Astrocyte (in vitro differentiated cells and primary cell): ENCODE data around the gene GSK3B. TPM values are rescaled to one million over a fixed set of nuclear protein-coding genes. Genes with fewer than 3 reads are reported as not detected.

Source experiments
- DNase-seq: peaks from one replicate; pipeline ENCODE4 v3.0.0-alpha.2; 2010; ENCODE audit warnings: low read depth
- FAIRE-seq: peaks from 2 replicates; lab custom pipeline; 2011; peaks lifted over from hg19 to GRCh38; lab: Jason Lieb, UNC
- H2AFZ ChIP-seq: 2 replicates; pipeline ENCODE4 v1.6.0; 2012; ENCODE audit warnings: low read depth, low read length, inconsistent platforms
- H3K27ac ChIP-seq: 2 replicates; pipeline ENCODE4 v1.5.1; 2011; ENCODE audit warnings: low read depth, low read length, inconsistent platforms
- H3K27me3 ChIP-seq: 2 replicates; pipeline ENCODE4 v1.6.0; 2011; ENCODE audit warnings: low read length, inconsistent platforms; ENCODE audit not compliant: insufficient read depth
- H3K36me3 ChIP-seq: 2 replicates; pipeline ENCODE4 v1.5.1; 2011; ENCODE audit warnings: low read length, inconsistent platforms; ENCODE audit not compliant: insufficient read depth
- H3K4me1 ChIP-seq: 2 replicates; pipeline ENCODE4 v1.5.1; 2011; ENCODE audit warnings: low read length, inconsistent platforms; ENCODE audit not compliant: insufficient read depth
- H3K4me2 ChIP-seq: 2 replicates; pipeline ENCODE4 v1.6.0; 2012; ENCODE audit warnings: low read length, inconsistent platforms
- H3K4me3 ChIP-seq: 2 replicates; pipeline ENCODE4 v1.5.1; 2011; ENCODE audit warnings: low read depth, mild to moderate bottlenecking, low read length, inconsistent platforms; ENCODE audit not compliant: insufficient read depth
- H3K79me2 ChIP-seq: 2 replicates; pipeline ENCODE4 v1.6.0; 2012; ENCODE audit warnings: mild to moderate bottlenecking, low read length, inconsistent platforms; ENCODE audit not compliant: insufficient read depth
- H3K9ac ChIP-seq: 2 replicates; pipeline ENCODE4 v1.6.0; 2012; ENCODE audit warnings: mild to moderate bottlenecking, low read length, inconsistent platforms
- H3K9me3 ChIP-seq: 2 replicates; pipeline ENCODE4 v1.5.1; 2012; ENCODE audit warnings: low read depth, mild to moderate bottlenecking, low read length, inconsistent platforms; ENCODE audit not compliant: insufficient read depth
- H4K20me1 ChIP-seq: 2 replicates; pipeline ENCODE4 v1.6.0; 2012; ENCODE audit warnings: low read length, inconsistent platforms; ENCODE audit not compliant: insufficient read depth
- H3K27ac Mint-ChIP-seq: one replicate; pipeline ENCODE4 v1.8.0; 2021; ENCODE audit warnings: mild to moderate bottlenecking, mixed read lengths; ENCODE audit not compliant: unreplicated experiment
- H3K27me3 Mint-ChIP-seq: one replicate; pipeline ENCODE4 v1.8.0; 2021; ENCODE audit warnings: low read depth, mixed read lengths; ENCODE audit not compliant: unreplicated experiment
- H3K36me3 Mint-ChIP-seq: one replicate; pipeline ENCODE4 v1.8.0; 2021; ENCODE audit warnings: low read depth, mixed read lengths; ENCODE audit not compliant: unreplicated experiment
- H3K4me1 Mint-ChIP-seq: one replicate; pipeline ENCODE4 v1.8.0; 2021; ENCODE audit warnings: low read depth, mixed read lengths; ENCODE audit not compliant: unreplicated experiment
- H3K4me3 Mint-ChIP-seq: one replicate; pipeline ENCODE4 v1.8.0; 2021; ENCODE audit warnings: mild to moderate bottlenecking, moderate library complexity, mixed read lengths; ENCODE audit not compliant: unreplicated experiment
- H3K9me3 Mint-ChIP-seq: one replicate; pipeline ENCODE4 v1.8.0; 2021; ENCODE audit warnings: mild to moderate bottlenecking, mixed read lengths; ENCODE audit not compliant: unreplicated experiment
- EZH2 ChIP-seq: IDR thresholded peaks from 2 replicates; pipeline ENCODE4 v1.6.1; 2012; ENCODE audit warnings: mild to moderate bottlenecking, low read length, inconsistent platforms; ENCODE audit not compliant: insufficient read depth
- total RNA-seq: library from RNA; stranded (reverse); gene quantifications from 2 replicates; pipeline ENCODE4 v1.2.1, GENCODE V29; 2021
- TF ChIP-seq, protein P1 (sequence below): IDR thresholded peaks from 2 replicates; pipeline ENCODE4 v1.5.1; 2011; ENCODE audit warnings: low read depth, mild to moderate bottlenecking, inconsistent platforms, low read length, moderate library complexity; ENCODE audit not compliant: insufficient read depth

Gene GSK3B
- total RNA-seq, 1 donor from 2014 or later, result 80.6 TPM

DNA sequence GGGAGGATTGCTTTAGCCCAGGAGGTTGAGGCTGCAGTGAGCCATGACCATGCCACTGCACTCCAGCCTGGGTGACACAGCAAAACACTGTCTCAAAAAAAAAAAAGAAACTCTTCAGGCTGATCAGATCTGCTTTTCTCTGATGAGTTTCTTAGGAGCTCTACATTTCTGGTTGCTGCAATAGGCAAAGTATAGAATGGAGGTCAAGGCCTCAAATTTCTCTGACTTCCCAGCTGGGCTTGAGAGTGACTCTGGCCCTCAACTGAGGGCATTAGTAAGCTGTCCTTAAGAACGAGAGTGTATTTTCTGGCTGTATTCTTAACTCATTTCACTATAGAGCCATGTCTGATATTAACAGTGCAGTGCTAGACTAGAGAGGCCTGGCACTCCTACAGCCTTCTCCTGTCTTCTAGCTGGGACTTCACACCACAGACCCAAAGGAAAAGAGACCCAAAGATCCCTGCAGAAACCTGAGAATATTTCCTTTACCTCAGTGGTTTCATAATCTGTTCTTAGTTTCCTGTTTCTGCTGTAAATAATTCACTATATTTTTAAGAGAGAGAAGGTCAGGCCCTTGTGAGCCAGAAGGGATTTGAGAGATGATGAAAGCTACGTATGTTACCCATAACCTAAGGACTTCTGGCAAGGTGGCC is 314.4 kb downstream of the GSK3B start:
- Histone ChIP-seq H3K36me3 (no peaks in the 10 kb centered on the region), H2AFZ (no peak overlapping the region), H4K20me1 (no peaks in the 10 kb centered on the region), H3K79me2 (no peaks in the 10 kb centered on the region), H3K4me3 (no peak overlapping the region), H3K9ac (no peak overlapping the region), H3K9me3 (no peaks in the 10 kb centered on the region), H3K4me2 (no peak overlapping the region), H3K27ac (no peak overlapping the region), H3K4me1 (no peaks in the 10 kb centered on the region), H3K27me3 (no peaks in the 10 kb centered on the region)
- Mint-ChIP-seq H3K36me3 (no peaks in the 10 kb centered on the region), H3K9me3 (peaks cover 3% of the 10 kb centered on the region), H3K27me3 (peaks cover 8% of the 10 kb centered on the region), H3K27ac (no peak overlapping the region), H3K4me3 (no peak overlapping the region), H3K4me1 (no peaks in the 10 kb centered on the region)
- TF ChIP-seq, protein P1, sequence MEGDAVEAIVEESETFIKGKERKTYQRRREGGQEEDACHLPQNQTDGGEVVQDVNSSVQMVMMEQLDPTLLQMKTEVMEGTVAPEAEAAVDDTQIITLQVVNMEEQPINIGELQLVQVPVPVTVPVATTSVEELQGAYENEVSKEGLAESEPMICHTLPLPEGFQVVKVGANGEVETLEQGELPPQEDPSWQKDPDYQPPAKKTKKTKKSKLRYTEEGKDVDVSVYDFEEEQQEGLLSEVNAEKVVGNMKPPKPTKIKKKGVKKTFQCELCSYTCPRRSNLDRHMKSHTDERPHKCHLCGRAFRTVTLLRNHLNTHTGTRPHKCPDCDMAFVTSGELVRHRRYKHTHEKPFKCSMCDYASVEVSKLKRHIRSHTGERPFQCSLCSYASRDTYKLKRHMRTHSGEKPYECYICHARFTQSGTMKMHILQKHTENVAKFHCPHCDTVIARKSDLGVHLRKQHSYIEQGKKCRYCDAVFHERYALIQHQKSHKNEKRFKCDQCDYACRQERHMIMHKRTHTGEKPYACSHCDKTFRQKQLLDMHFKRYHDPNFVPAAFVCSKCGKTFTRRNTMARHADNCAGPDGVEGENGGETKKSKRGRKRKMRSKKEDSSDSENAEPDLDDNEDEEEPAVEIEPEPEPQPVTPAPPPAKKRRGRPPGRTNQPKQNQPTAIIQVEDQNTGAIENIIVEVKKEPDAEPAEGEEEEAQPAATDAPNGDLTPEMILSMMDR, result no peak
- TF ChIP-seq EZH2, result no peak
- FAIRE-seq, result no peak
- no peak for DNase-seq

DNA sequence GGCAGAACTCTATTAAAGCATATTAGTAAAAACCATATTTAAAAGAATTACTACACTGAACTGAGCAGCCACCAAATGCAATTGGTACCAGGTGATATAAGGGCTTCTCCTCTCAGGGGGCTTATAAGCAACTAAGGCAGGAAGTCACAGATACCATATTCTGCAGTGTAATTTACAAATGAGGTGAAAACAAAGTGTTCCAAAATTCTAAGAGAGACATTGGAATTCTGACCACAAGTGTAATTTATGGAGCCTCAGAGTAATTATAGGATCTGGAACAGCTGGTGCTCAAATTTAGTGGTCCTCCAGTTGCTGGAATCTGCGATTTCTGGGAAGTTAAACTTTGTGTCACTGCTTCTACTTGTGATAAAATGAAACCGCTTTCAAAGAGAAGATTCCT is 315.4 kb downstream of the GSK3B start:
- no peak overlapping the region for H3K9ac ChIP-seq
- Mint-ChIP-seq H3K36me3 (no peaks in the 10 kb centered on the region), H3K27ac (no peak overlapping the region), H3K27me3 (peaks cover 8% of the 10 kb centered on the region), H3K9me3 (peaks cover 3% of the 10 kb centered on the region), H3K4me3 (no peak overlapping the region), H3K4me1 (no peaks in the 10 kb centered on the region)
- DNase-seq, result no peak
- H3K27ac ChIP-seq, result no peak overlapping the region
- no peaks in the 10 kb centered on the region for H3K9me3 ChIP-seq
- no peaks in the 10 kb centered on the region for H3K79me2 ChIP-seq
- H3K4me3 ChIP-seq, result no peak overlapping the region
- TF ChIP-seq EZH2, result no peak
- TF ChIP-seq, protein P1, result no peak
- H3K27me3 ChIP-seq, result no peaks in the 10 kb centered on the region
- H3K4me2 ChIP-seq, result no peak overlapping the region
- H3K36me3 ChIP-seq, result no peaks in the 10 kb centered on the region
- H2AFZ ChIP-seq, result no peak overlapping the region
- H4K20me1 ChIP-seq, result no peaks in the 10 kb centered on the region
- FAIRE-seq, result no peak
- no peaks in the 10 kb centered on the region for H3K4me1 ChIP-seq

DNA sequence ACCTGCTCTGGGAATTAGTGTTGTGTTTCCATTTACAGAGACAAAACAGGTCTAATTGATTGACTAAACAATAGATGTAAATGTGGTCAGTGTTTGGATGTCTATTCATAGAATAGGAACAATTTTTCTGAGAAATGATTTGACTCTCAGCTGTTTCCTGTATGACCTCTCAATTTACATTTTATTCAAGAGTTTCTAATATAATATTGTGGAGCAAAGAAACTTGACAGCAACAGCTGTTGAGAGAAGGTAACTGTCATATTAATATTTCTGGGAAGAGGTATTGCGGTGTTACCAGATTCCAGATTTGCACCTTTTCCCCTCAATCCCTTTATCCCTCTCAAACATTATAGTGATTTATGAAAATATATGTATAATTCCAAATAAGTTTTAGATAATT is 316.1 kb downstream of the GSK3B start:
- Mint-ChIP-seq H3K4me1 (no peaks in the 10 kb centered on the region), H3K4me3 (no peak overlapping the region), H3K27me3 (peaks cover 8% of the 10 kb centered on the region), H3K36me3 (no peaks in the 10 kb centered on the region), H3K9me3 (peaks cover 3% of the 10 kb centered on the region), H3K27ac (no peak overlapping the region)
- TF ChIP-seq EZH2, result no peak
- TF ChIP-seq, protein P1, result no peak
- Histone ChIP-seq H2AFZ (no peak overlapping the region), H3K9ac (no peak overlapping the region), H3K27ac (no peak overlapping the region), H3K4me3 (no peak overlapping the region), H3K79me2 (no peaks in the 10 kb centered on the region), H3K4me1 (no peaks in the 10 kb centered on the region), H3K4me2 (no peak overlapping the region), H4K20me1 (no peaks in the 10 kb centered on the region), H3K9me3 (no peaks in the 10 kb centered on the region), H3K27me3 (no peaks in the 10 kb centered on the region), H3K36me3 (no peaks in the 10 kb centered on the region)
- DNase-seq, result no peak
- FAIRE-seq, result no peak
